IMR-90 (cell line): Measurements from ENCODE around the gene HDAC8.
"Not testable (repeated sequence)": the region's sequence is repeated elsewhere in the genome, so short reads cannot be mapped to it uniquely, and the experiment has no call there.

Source experiments
- CTCF ChIP-seq: conservative IDR thresholded peaks from 2 replicates; pipeline ENCODE4 v1.5.1; 2012; ENCODE audit warnings: mild to moderate bottlenecking, low read depth, low read length, improper control_type of control experiment
- MAZ ChIP-seq: IDR thresholded peaks from 2 replicates; pipeline ENCODE4 v1.6.1; 2012; ENCODE audit warnings: low read depth, mild to moderate bottlenecking, low read length, improper control_type of control experiment, moderate library complexity, borderline replicate concordance
- NFE2L2 ChIP-seq: fragments of 150-350 bp; IDR thresholded peaks from 2 replicates; pipeline ENCODE4 v1.6.1; 2016; ENCODE audit warnings: low read depth, mild to moderate bottlenecking, low read length
- POLR2A ChIP-seq: IDR thresholded peaks from 2 replicates; pipeline ENCODE4 v1.6.1; 2012; ENCODE audit warnings: mild to moderate bottlenecking, low read depth, low read length
- RAD21 ChIP-seq: IDR thresholded peaks from 2 replicates; pipeline ENCODE4 v1.6.1; 2012; ENCODE audit warnings: low read length, improper control_type of control experiment
- RFX5 ChIP-seq: IDR thresholded peaks from 2 replicates; pipeline ENCODE4 v1.8.0; 2012; ENCODE audit warnings: low read depth, mild to moderate bottlenecking, low read length, moderate library complexity
- USF2 ChIP-seq: fragments of 150-350 bp; IDR thresholded peaks from 2 replicates; pipeline ENCODE4 v1.6.1; 2017; ENCODE audit warnings: mild to moderate bottlenecking, antibody characterized with exemption, low read length, low read depth

DNA sequence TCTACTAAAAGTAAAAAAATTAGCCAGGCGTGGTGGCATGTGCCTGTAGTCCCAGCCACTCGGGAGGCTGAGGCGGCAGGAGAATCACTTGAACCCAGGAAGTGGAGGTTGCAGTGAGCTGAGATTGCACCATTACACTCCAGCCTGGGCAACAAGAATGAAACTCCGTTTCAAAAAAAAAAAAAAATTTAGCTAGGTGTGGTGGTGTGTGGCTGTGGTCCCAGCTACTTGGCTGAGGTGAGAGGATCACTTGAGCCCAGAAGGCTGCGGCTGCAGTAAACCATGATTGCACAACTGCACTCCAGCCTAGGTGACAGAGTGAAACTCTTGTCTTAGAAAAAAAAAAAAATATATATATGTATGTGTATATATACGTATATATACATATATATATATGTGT lies 20.2 kb downstream of the HDAC8 start:
- not testable (repeated sequence) for TF ChIP-seq MAZ, POLR2A, RAD21, RFX5, CTCF, NFE2L2, USF2
